HG03439 (cell line): ENCODE results near the gene ANTKMT.

Experiments used
- ATAC-seq: cut with Tn5 transposase; IDR thresholded peaks from one replicate; pipeline ENCODE4 v1.9.1; 2021; ENCODE audit warnings: mild to moderate bottlenecking, moderate library complexity; ENCODE audit not compliant: unreplicated experiment

ANTKMT gene

DNA sequence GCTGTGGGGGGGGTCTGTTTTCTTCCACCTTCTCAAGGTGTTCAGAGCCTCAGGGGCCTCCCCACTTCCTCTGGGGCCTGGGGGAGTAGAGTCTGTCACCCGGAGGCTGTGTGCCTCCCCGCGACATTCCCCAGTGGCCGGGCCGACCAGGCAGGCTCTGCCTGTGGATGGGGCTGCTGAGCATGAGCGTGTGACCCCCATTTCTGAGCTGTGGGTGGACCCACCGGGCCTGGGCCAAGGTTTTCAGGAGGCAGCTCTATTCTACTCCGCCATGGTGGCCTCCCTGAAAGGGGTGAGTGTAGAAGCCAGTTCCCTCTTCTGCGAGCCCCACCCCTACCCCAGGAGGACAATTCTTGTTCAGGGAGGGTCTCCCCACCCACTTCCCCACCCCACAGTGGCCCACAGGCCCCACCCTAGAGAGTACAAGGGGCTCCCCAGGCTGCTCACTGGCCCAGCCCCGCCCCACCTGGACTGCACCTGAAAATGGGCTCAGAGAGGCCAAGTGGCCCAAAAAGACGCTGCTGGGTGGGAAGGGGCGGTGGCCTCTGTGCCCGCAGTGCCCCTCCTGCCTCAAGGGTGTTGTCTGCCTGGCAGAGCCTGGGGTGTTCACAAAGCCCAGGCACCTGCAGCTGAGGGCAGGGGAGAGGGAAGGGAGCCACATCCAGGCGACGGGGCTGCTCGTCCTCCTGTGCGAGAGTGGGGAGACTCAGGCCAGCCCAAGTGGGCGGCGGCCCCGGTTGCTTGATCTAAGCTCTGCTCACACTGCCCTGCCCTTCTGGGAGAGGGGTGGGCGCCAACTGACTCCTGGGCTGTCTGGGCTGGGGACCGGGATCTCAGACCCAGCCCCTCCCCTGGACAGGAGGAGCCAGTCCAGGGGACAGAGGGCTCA, 40.9 kb downstream of the ANTKMT start:
- ATAC-seq: no peak

GRCh38 chr16:762595-763268, 41.8 kb downstream of the ANTKMT start:
- no peak for ATAC-seq

GRCh38 chr16:763369-764183, 42.6 kb downstream of the ANTKMT start:
- no peak for ATAC-seq

- ATAC-seq: no peak
These were observed 43.3 kb downstream of the ANTKMT start for GRCh38 chr16:764184-764750.

DNA sequence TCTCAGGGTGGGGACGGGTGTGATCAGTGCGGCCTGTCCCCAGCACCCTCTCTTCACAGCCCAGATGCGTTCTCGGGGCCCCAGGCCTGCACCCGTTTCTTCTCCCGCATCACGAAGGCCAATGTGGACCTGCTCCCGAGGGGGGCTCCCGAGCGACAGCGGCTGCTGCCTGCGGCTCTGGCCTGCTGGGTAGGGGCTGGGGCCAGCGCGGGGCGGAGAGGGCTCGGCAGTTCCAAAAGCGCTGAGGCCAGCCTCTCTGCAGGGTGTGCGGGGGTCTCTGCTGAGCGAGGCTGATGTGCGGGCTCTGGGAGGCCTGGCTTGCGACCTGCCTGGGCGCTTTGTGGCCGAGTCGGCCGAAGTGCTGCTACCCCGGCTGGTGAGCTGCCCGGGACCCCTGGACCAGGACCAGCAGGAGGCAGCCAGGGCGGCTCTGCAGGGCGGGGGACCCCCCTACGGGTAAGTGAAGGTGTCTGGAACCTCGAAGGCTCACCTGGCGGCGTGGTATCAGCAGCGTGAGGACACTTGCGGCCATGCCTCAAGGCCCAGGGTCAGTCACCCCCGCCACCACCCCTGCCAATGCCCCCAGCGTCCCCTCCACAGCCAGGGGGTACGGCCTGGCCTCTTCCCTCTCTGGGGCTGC, 44.0 kb downstream of the ANTKMT start:
- ATAC-seq: no peak

GRCh38 chr16:765488-765865, 44.5 kb downstream of the ANTKMT start:
- ATAC-seq: no peak

DNA sequence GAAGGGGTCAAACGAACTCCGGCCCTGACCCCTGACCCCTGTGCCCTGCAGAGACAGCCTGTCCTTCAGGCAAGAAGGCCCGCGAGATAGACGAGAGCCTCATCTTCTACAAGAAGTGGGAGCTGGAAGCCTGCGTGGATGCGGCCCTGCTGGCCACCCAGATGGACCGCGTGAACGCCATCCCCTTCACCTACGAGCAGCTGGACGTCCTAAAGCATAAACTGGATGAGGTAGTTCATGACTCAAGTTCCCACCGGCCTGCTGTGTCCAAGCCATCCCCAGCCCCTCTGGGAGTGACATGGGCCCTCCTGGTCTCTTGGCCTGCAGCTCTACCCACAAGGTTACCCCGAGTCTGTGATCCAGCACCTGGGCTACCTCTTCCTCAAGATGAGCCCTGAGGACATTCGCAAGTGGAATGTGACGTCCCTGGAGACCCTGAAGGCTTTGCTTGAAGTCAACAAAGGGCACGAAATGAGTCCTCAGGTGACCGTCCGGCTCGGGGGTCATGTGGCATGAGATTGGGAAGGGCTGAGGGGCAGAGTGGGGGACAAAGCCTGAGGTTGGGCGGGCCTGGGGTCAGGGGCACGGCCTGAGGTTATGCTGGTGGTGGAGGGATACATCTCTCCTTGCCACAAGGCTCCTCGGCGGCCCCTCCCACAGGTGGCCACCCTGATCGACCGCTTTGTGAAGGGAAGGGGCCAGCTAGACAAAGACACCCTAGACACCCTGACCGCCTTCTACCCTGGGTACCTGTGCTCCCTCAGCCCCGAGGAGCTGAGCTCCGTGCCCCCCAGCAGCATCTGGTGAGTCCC, 45.3 kb downstream of the ANTKMT start:
- no peak for ATAC-seq

DNA sequence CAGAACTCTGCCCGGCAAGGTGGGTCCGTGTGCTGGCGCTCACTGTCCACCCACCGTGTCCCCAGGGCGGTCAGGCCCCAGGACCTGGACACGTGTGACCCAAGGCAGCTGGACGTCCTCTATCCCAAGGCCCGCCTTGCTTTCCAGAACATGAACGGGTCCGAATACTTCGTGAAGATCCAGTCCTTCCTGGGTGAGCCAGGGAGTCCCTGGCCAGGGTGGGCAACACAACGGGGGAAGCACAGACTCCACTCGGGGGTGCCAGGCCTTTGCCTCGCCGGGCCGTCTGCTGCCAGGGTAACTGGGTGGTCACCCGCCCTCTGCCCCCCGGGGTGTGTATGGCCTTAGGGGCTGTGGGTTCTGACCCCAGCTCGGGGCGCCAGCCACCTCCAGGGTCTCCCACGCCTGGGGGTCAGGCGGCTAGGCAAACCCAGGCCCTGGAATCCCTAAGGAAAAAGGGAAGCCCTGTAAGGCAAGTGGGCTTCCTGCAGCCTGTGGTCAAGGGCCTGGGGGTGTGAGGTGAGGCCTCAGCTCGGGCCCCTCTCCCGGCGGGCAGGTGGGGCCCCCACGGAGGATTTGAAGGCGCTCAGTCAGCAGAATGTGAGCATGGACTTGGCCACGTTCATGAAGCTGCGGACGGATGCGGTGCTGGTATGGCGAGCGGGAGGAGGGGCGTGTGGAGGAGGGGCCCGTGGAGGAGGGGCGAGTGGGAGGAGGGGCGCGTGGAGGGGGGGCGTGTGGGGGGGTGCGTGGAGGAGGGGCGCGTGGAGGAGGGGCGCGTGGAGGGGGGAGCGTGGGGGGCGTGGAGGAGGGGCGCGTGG, 46.1 kb downstream of the ANTKMT start:
- ATAC-seq: no peak

GRCh38 chr16:767743-768235, 46.8 kb downstream of the ANTKMT start:
- no peak for ATAC-seq

GRCh38 chr16:768428-768827, 47.5 kb downstream of the ANTKMT start:
- ATAC-seq: no peak

DNA sequence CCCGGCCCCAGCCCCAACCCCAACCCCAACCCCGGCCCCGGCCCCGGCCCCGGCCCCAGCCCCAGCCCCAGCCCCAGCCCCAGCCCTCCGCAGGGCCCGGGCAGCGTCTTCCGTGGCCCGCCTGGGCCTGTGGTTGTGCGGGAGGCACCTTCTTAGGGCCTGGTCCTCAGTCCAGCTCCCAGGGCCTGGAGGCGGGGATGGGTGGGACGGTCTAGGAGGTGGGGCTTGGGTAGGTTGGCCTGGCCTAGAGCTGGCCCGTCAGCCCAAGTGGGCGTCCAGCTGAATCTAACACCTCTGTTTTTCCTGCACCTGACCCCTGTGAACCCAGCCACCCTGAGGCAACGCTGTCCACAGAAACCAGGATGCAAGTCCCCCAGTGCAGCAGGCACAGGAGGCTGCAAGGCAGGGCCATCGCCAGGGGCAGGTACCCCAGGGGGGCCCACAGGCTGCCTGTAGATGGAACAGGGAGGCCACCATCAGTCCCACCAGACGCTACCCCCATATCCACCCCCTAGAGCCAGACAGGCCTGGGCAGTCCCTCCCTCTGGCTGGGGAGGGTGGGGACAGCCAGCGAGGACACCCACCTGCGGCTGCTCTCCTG, 48.3 kb downstream of the ANTKMT start:
- no peak for ATAC-seq

DNA sequence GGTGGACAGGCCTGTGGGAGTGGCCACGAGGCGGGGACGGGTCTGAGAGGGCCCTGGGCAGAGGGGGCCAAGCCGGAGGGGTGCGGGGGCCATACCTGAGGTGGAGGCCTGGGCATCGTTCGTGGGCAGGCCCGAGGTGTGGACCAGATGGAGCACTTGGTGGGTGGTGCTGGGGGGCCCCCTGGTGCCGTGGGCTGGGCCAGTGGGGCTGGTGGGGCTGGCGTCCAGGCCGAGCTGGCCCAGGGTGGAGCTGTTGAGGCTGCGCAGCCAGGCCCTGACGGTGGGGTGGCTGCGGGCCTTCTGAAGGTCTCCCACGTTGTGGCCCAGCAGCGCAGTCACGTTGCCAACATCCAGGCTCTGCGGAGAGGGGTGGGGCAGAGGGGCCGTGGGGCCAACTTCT, 49.0 kb downstream of the ANTKMT start:
- ATAC-seq: no peak

- no peak for ATAC-seq
These were observed 49.5 kb downstream of the ANTKMT start for GRCh38 chr16:770411-770810.
